GM19240 (cell line): ENCODE data around the gene FXYD1.
"Not testable (repeated sequence)": the region's sequence is repeated elsewhere in the genome, so short reads cannot be mapped to it uniquely, and the experiment has no call there.

Source experiments
- DNase-seq: peaks from one replicate; pipeline ENCODE4 v3.0.0; 2011; ENCODE audit warnings: low spot score; ENCODE audit not compliant: insufficient read length

The FXYD1 gene

GRCh38 chr19:35138305-35138892 is at the start of gene FXYD1:
Gene FXYD1 (plus strand): TSS chr19:35138824. CDS start chr19:35140080, 1,256 bp downstream.
- no peak for DNase-seq

GRCh38 chr19:35089554-35089953 is 49.1 kb upstream of the FXYD1 start:
- no peak for DNase-seq

- DNase-seq, result no peak
Measured at GRCh38 chr19:35090160-35090505, 48.5 kb upstream of the FXYD1 start.

- DNase-seq, result peak; percentile 55
Measured at GRCh38 chr19:35090506-35091214, 48.0 kb upstream of the FXYD1 start.

- no peak for DNase-seq
Measured at GRCh38 chr19:35093430-35093829, 45.2 kb upstream of the FXYD1 start.

GRCh38 chr19:35093941-35094647 is 44.5 kb upstream of the FXYD1 start:
- no peak for DNase-seq

GRCh38 chr19:35094656-35095055 is 44.0 kb upstream of the FXYD1 start:
- DNase-seq, result no peak

- no peak for DNase-seq
Measured at GRCh38 chr19:35095667-35096368, 42.8 kb upstream of the FXYD1 start.

GRCh38 chr19:35098413-35099049 is 40.1 kb upstream of the FXYD1 start:
- DNase-seq, result no peak

GRCh38 chr19:35099155-35099896 is 39.3 kb upstream of the FXYD1 start:
- no peak for DNase-seq

GRCh38 chr19:35099897-35100275 is 38.7 kb upstream of the FXYD1 start:
- DNase-seq, result no peak

GRCh38 chr19:35100588-35101533 is 37.8 kb upstream of the FXYD1 start:
- no peak for DNase-seq

GRCh38 chr19:35101949-35102348 is 36.7 kb upstream of the FXYD1 start:
- not testable (repeated sequence) for DNase-seq

GRCh38 chr19:35103614-35104013 is 35.0 kb upstream of the FXYD1 start:
- DNase-seq, result not testable (repeated sequence)

GRCh38 chr19:35104361-35104760 is 34.3 kb upstream of the FXYD1 start:
- no peak for DNase-seq

- DNase-seq, result no peak
Measured at GRCh38 chr19:35105047-35105410, 33.6 kb upstream of the FXYD1 start.

GRCh38 chr19:35105411-35106290 is 33.0 kb upstream of the FXYD1 start:
- DNase-seq, result no peak

- DNase-seq, result no peak
Measured at GRCh38 chr19:35106291-35106583, 32.4 kb upstream of the FXYD1 start.
